SH-SY5Y (cell line): ENCODE measurements around the gene SV2C.

Source experiments
- GATA2 ChIP-seq: IDR thresholded peaks from 2 replicates; pipeline ENCODE4 v1.6.1; 2011; ENCODE audit warnings: mild to moderate bottlenecking, low read depth, low read length
- GATA3 ChIP-seq: IDR thresholded peaks from 2 replicates; pipeline ENCODE4 v1.6.1; 2011; ENCODE audit warnings: low read depth, mild to moderate bottlenecking, low read length, moderate library complexity

Gene SV2C

GRCh38 chr5:76339919-76340318, 256.7 kb downstream of the SV2C start:
- TF ChIP-seq GATA2: no peak
- TF ChIP-seq GATA3: no peak

GRCh38 chr5:76341651-76342334, 258.6 kb downstream of the SV2C start:
- TF ChIP-seq GATA2 (no peak), GATA3 (no peak)

- no peak for TF ChIP-seq GATA3
- no peak for TF ChIP-seq GATA2
Measured at GRCh38 chr5:76342474-76342873, 259.3 kb downstream of the SV2C start.

GRCh38 chr5:76345582-76345981, 262.4 kb downstream of the SV2C start:
- no peak for TF ChIP-seq GATA3
- TF ChIP-seq GATA2: no peak

- no peak for TF ChIP-seq GATA3
- TF ChIP-seq GATA2: no peak
Measured at GRCh38 chr5:76351176-76351575, 268.0 kb downstream of the SV2C start.

- TF ChIP-seq GATA3 (no peak), GATA2 (no peak)
Measured at GRCh38 chr5:76351577-76351976, 268.4 kb downstream of the SV2C start.

- no peak for TF ChIP-seq GATA3
- no peak for TF ChIP-seq GATA2
Measured at GRCh38 chr5:76356887-76357286, 273.7 kb downstream of the SV2C start.

- TF ChIP-seq GATA2: no peak
- no peak for TF ChIP-seq GATA3
Measured at GRCh38 chr5:76363352-76364225, 280.4 kb downstream of the SV2C start.

GRCh38 chr5:76364226-76364589, 281.0 kb downstream of the SV2C start:
- TF ChIP-seq GATA2: no peak

- TF ChIP-seq GATA3 (no peak), GATA2 (no peak)
Measured at GRCh38 chr5:76365561-76365960, 282.4 kb downstream of the SV2C start.

GRCh38 chr5:76366596-76366995, 283.4 kb downstream of the SV2C start:
- no peak for TF ChIP-seq GATA3
- no peak for TF ChIP-seq GATA2

- no peak for TF ChIP-seq GATA3
- TF ChIP-seq GATA2: no peak
Measured at GRCh38 chr5:76367623-76368371, 284.6 kb downstream of the SV2C start.

- TF ChIP-seq GATA3 (no peak), GATA2 (no peak)
Measured at GRCh38 chr5:76368941-76369340, 285.8 kb downstream of the SV2C start.

GRCh38 chr5:76369668-76370067, 286.5 kb downstream of the SV2C start:
- peak; percentile 61 for TF ChIP-seq GATA2
